Suprapubic skin (tissue), 3 donors: ENCODE measurements around the gene PLA2G2F.

Experiments used
- CTCF ChIP-seq, 2 donors: fragments of 200-600 bp in 1 of 2; fragments of 450-650 bp in 1 of 2; sonication (generic) in 1 of 2; IDR thresholded peaks; one replicate each; pipeline ENCODE4 v1.5.1; 2016 to 2019; ENCODE audit warnings: antibody characterized with exemption in 2 of 2, mild to moderate bottlenecking in 1 of 2, moderate library complexity in 1 of 2
- POLR2A ChIP-seq, 2 donors: fragments of 450-650 bp; IDR thresholded peaks; one replicate each; pipeline ENCODE4 v1.6.1; 2017; ENCODE audit warnings: antibody characterized with exemption in 2 of 2, mild to moderate bottlenecking in 2 of 2, moderate library complexity in 2 of 2

GRCh38 chr1:20180844-20181207 is 41.7 kb downstream of the PLA2G2F start:
- no peak for TF ChIP-seq CTCF (IDR thresholded peaks at IDR 0.05)
- TF ChIP-seq POLR2A (IDR thresholded peaks at IDR 0.05), result no peak
